CD4-positive, alpha-beta T cell treated with Interleukin-1 beta for 1 hour (primary cell): ENCODE measurements around the gene VEZF1.

Experiments used
- DNase-seq, 2 donors: peaks; one replicate each; pipeline ENCODE4 v3.0.0-alpha.2; 2020 to 2022

The VEZF1 gene

DNA sequence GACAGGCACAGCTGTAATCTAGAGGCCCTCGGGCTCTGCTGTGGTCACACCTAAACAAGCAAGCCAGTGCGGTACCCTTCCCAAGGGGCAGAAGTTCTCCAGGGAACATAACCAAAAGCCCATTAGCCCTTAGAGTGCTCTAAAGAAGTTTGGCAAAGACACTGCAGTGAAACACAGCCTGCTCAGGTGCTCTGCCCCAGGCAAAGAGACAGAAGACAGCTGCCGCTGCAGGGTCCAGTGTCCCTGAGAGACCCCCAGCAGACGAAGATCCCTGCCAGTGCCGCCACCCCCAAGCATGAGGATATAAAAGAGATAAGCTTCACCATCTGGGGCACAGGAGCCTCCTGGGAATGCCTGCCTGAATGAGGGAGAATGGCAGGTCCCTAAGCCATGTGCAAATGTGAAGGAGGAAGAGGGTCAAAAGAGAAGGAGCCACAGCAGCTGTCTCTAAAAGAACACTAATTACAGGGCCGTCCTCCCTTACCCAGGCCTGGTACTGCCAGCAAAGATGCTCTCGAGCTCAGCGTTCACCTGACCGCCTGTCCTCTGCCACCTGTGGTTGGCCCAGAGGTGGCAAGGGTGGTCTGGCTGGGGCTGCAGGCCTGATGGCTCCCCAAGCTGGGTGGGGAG lies 62.6 kb downstream of the VEZF1 start:
- no peak for DNase-seq

DNA sequence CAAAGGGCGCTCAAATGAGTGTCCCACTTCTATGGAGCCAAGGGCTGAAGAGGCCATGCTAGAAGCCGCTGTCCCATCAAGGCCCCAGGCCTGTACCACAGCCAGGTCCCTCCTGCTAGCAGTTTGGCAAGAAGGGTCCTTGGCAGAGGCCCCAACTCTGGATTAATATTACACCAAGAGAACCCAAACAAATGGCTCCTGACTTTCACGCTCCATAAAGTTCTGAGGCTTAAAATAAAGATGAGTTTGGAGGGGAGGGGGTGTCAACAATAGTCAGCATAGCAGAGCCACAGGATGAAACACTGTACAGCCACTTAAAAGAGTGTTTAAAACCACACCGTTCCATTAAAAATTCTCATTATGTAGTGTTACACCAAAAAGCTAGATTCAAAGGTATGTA lies 63.4 kb downstream of the VEZF1 start:
- no peak for DNase-seq
